Activated CD4-positive, alpha-beta T cell treated with anti-CD3 and anti-CD28 coated beads, Interleukin-2, amount 10 ng/mL, durations not matched to agents 24 days and 14 days (primary cell): Measurements from ENCODE around the gene CDH20. TPM values are rescaled to one million over a fixed set of nuclear protein-coding genes. Genes with fewer than 3 reads are reported as not detected.

ENCODE experiments used
- DNase-seq: peaks from one replicate; pipeline ENCODE4 v3.0.0; 2022
- H3K27ac Mint-ChIP-seq: one replicate; pipeline ENCODE4 v1.8.0; 2022; ENCODE audit warnings: mild to moderate bottlenecking, mixed read lengths
- H3K27me3 Mint-ChIP-seq: one replicate; pipeline ENCODE4 v1.8.0; 2022; ENCODE audit warnings: mixed read lengths
- H3K36me3 Mint-ChIP-seq: one replicate; pipeline ENCODE4 v1.8.0; 2022; ENCODE audit warnings: low read depth, mild to moderate bottlenecking, mixed read lengths
- H3K4me1 Mint-ChIP-seq: one replicate; pipeline ENCODE4 v1.8.0; 2021; ENCODE audit warnings: mixed read lengths
- H3K4me3 Mint-ChIP-seq: one replicate; pipeline ENCODE4 v1.8.0; 2022; ENCODE audit warnings: mild to moderate bottlenecking, moderate library complexity, mixed read lengths
- H3K9me3 Mint-ChIP-seq: one replicate; pipeline ENCODE4 v1.8.0; 2021; ENCODE audit warnings: mixed read lengths
- intact Hi-C: fragments of 100-400 bp; cut with micrococcal nuclease; formaldehyde crosslinking; loops from one replicate; pipeline ENCODE4 v1.15.1; 2023
- total RNA-seq: library from RNA; stranded (reverse); gene quantifications from 2 replicates; pipeline ENCODE4 v1.2.3, GENCODE V29; 2022

Gene CDH20
- 0.12 TPM in 1 of 2 replicates, not detected in the other for total RNA-seq

GRCh38 chr18:61333271-61333745 lies at the start of gene CDH20:
Gene CDH20 (plus strand): TSS chr18:61333430.
- Mint-ChIP-seq H3K27me3 (peaks cover 30% of the 10 kb centered on the region), H3K9me3 (no peaks in the 10 kb centered on the region), H3K27ac (no peak within 1 kb of the TSS), H3K4me3 (no peak within 1 kb of the TSS), H3K4me1 (no peaks in the 10 kb centered on the region), H3K36me3 (no peaks in the 10 kb centered on the region)
- intact Hi-C loops, result no loop called here
- no peak for DNase-seq

DNA sequence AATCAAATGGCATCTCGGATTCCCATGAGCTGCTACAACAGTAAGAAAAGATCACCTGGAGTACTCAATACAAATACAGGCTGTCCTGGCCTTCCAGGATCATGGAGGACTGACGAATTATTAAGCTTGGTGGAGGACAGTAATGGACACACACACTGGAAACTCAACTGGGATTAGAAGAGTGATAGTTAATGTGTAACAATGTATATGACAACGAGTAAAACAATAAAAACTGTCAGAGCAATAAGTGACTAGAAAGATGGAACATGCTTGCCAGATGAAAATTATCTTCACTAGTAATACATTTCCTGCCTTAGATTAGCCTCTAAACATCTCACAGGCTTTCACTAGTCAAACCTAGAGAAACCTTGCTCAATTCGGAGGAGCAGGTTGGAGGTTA lies 49.2 kb upstream of the CDH20 start:
- no peak overlapping the region for H3K4me3 Mint-ChIP-seq
- no peaks in the 10 kb centered on the region for H3K27me3 Mint-ChIP-seq
- no peaks in the 10 kb centered on the region for H3K9me3 Mint-ChIP-seq
- DNase-seq, result no peak
- no peaks in the 10 kb centered on the region for H3K4me1 Mint-ChIP-seq
- H3K36me3 Mint-ChIP-seq, result no peaks in the 10 kb centered on the region
- intact Hi-C loops, result no loop called here
- no peak overlapping the region for H3K27ac Mint-ChIP-seq

DNA sequence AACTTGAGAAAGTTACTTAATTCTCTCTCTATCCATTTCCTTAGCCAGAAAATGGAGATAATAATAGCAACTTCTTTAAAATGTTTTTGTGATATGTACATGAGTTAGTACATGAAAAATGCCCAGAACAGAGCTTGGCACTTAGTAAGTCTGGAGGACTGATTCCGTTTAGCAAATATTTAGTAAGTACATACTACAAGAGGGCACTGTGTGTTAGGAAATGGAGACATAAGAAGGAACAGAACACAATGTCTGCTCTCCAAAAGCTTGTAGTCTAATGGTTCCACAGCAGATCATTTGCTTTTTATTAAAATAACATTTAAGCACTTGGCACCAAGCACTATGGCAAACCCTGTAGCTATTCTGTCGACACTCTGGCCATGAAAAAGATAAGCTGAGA lies 47.5 kb upstream of the CDH20 start:
- Mint-ChIP-seq H3K36me3 (no peaks in the 10 kb centered on the region), H3K4me3 (no peak overlapping the region), H3K27me3 (no peaks in the 10 kb centered on the region), H3K4me1 (no peaks in the 10 kb centered on the region), H3K9me3 (no peaks in the 10 kb centered on the region), H3K27ac (no peak overlapping the region)
- DNase-seq, result no peak
- intact Hi-C loops, result no loop called here

- no peaks in the 10 kb centered on the region for H3K9me3 Mint-ChIP-seq
- intact Hi-C loops, result no loop called here
- H3K4me3 Mint-ChIP-seq, result no peak overlapping the region
- H3K27me3 Mint-ChIP-seq, result no peaks in the 10 kb centered on the region
- no peak for DNase-seq
- H3K4me1 Mint-ChIP-seq, result no peaks in the 10 kb centered on the region
- H3K27ac Mint-ChIP-seq, result no peak overlapping the region
- H3K36me3 Mint-ChIP-seq, result no peaks in the 10 kb centered on the region
Measured at GRCh38 chr18:61286867-61287266, 46.4 kb upstream of the CDH20 start.

DNA sequence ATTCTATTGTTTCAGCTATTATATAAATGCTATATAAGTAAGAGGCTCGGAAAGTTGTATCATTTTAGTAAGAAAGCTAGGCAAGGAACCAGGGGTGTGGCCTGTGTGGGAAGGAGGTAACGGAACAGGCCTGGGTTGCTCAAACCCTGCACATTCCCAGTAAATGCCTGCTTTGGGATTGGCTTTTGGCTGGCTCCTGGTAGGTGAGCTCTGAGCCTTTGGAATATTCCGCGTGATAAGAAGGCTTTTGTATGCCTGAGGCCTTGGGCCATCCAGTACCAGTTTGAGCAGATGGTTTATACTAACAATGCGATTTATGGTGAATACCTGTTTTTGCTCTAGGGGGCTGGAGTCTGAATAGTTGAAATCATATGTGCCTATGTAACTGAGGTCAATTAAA lies 42.6 kb upstream of the CDH20 start:
- H3K27me3 Mint-ChIP-seq, result no peaks in the 10 kb centered on the region
- DNase-seq, result no peak
- no peaks in the 10 kb centered on the region for H3K9me3 Mint-ChIP-seq
- intact Hi-C loops, result no loop called here
- H3K4me3 Mint-ChIP-seq, result no peak overlapping the region
- H3K27ac Mint-ChIP-seq, result no peak overlapping the region
- no peaks in the 10 kb centered on the region for H3K36me3 Mint-ChIP-seq
- H3K4me1 Mint-ChIP-seq, result no peaks in the 10 kb centered on the region

- no peak overlapping the region for H3K4me3 Mint-ChIP-seq
- DNase-seq, result no peak
- H3K36me3 Mint-ChIP-seq, result no peaks in the 10 kb centered on the region
- H3K27ac Mint-ChIP-seq, result no peak overlapping the region
- no peaks in the 10 kb centered on the region for H3K9me3 Mint-ChIP-seq
- H3K4me1 Mint-ChIP-seq, result no peaks in the 10 kb centered on the region
- intact Hi-C loops, result no loop called here
- no peaks in the 10 kb centered on the region for H3K27me3 Mint-ChIP-seq
Measured at GRCh38 chr18:61292280-61293035, 40.8 kb upstream of the CDH20 start.

DNA sequence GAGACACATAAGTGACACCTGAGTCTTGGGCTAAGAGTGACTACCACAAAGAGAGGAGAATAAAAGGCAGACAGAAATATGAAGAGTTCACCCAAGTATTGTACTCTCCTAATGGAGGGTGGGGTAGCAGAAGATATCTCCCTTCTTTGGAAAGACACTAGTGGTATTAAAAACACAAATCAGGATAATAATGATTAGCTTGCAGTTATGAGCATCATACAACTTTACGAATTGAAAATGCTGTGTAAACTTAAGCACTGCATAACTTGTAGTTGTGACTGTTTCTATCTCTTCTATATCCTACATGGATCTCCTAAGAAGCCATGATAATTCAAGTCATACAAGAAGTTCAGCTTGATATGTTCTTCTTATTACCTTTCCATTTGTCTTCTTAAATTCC lies 38.1 kb upstream of the CDH20 start:
- Mint-ChIP-seq H3K27ac (no peak overlapping the region), H3K27me3 (no peaks in the 10 kb centered on the region), H3K4me1 (no peaks in the 10 kb centered on the region), H3K4me3 (no peak overlapping the region), H3K9me3 (no peaks in the 10 kb centered on the region), H3K36me3 (no peaks in the 10 kb centered on the region)
- DNase-seq, result no peak
- intact Hi-C loops, result no loop called here

DNA sequence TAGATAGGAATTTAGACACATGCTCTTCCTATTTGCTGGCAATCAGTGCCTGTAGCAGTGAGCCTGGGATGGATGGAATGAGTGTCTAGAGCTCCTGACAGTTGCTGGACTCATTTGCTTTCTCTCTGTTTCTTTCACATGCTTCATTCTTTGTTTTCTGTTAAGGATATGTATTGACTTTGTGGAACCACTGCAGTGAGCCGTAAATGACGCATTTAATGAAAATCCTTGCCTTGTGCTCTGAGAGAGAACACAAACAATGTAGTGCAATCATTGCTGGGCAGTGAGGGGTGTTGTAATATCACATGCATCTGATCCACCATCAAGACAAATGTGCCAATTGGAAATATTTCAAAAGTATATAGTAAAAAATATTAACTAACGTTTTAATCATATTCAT lies 25.2 kb upstream of the CDH20 start:
- Mint-ChIP-seq H3K4me3 (no peak overlapping the region), H3K4me1 (no peaks in the 10 kb centered on the region), H3K9me3 (no peaks in the 10 kb centered on the region), H3K36me3 (no peaks in the 10 kb centered on the region), H3K27me3 (no peaks in the 10 kb centered on the region), H3K27ac (no peak overlapping the region)
- intact Hi-C loops, result no loop called here
- DNase-seq, result no peak

DNA sequence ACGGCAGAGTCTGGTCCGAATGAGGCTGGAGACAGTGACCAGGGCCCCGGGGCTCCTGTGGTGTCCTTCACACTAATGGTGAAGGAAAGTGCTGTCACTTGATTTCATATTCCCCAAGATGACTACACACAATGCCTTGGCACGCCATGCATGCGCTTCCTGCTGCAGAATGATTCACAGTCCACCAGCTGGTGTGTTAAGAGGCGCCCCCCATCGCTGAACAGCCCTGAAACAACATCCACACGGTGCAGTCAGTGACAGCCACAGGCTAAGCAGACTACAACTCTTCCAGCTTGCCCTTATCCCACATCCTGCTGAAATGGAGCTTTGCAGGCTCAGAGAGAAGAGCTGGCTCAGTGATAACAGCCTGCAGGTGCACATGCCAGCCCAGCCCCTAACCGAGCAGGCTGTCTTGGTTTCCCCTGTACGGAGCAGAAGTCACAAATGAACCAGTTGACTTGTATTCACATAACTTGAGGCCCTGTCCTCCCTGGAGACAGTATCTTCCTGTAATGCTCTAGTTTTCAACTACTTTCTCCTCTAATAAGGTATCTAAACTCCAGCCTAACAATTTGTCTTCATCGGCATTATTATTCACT lies 24.3 kb upstream of the CDH20 start:
- H3K4me1 Mint-ChIP-seq, result no peaks in the 10 kb centered on the region
- intact Hi-C loops, result no loop called here
- H3K27me3 Mint-ChIP-seq, result no peaks in the 10 kb centered on the region
- H3K36me3 Mint-ChIP-seq, result no peaks in the 10 kb centered on the region
- no peak for DNase-seq
- no peak overlapping the region for H3K27ac Mint-ChIP-seq
- no peaks in the 10 kb centered on the region for H3K9me3 Mint-ChIP-seq
- no peak overlapping the region for H3K4me3 Mint-ChIP-seq

- Mint-ChIP-seq H3K27me3 (no peaks in the 10 kb centered on the region), H3K4me1 (no peaks in the 10 kb centered on the region), H3K27ac (no peak overlapping the region), H3K9me3 (no peaks in the 10 kb centered on the region), H3K36me3 (no peaks in the 10 kb centered on the region), H3K4me3 (no peak overlapping the region)
- peak; percentile 82 for DNase-seq
- intact Hi-C loops, result loop anchor here (2.0 kb wide), 2 partner anchors 180 to 808 kb away; no protein-coding TSS in a partner anchor
Measured at GRCh38 chr18:61322265-61322873, 10.9 kb upstream of the CDH20 start.

DNA sequence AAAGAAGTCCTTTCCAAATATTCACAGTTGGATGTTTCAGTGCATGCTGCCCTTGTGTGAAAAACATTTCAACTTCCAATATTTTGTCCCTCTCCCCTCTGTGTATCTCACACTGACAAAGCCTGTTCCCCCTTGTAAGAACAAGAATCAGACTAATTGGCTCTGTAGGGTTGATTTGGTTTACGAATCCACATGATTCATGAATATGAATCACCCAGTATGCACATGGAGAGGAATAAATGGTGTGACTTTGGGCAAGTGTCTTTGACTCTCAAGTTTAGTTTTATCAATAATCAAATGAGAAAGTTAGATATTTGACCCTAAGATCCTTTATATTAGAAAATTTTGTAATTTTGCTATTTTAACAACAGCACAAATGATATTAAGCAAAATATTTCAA lies 9.3 kb upstream of the CDH20 start:
- DNase-seq, result no peak
- Mint-ChIP-seq H3K4me1 (no peaks in the 10 kb centered on the region), H3K4me3 (no peak overlapping the region), H3K27ac (no peak overlapping the region), H3K36me3 (no peaks in the 10 kb centered on the region), H3K9me3 (no peaks in the 10 kb centered on the region), H3K27me3 (no peaks in the 10 kb centered on the region)
- intact Hi-C loops, result loop anchor here (2.0 kb wide), 2 partner anchors 179 to 807 kb away; no protein-coding TSS in a partner anchor

DNA sequence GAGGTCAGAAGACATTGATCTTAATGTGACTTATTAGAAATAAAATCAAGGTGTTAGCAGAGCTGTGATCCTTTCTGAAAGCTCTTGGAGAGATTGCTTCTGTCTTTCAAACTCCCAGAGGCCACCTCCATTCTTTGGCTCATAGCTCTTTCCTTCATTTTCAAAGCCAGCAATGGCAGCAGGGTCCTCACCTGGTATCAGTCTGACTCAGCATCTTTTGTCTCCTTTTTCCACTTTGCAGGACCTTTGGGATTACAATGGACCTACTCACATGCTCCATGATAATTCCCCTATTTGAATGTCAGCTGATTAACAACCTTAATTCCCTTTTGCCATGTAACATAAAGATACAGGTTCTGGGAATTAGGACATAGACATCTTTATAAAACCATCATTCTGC lies 6.8 kb upstream of the CDH20 start:
- Mint-ChIP-seq H3K36me3 (no peaks in the 10 kb centered on the region), H3K27me3 (no peaks in the 10 kb centered on the region), H3K4me3 (no peak overlapping the region), H3K9me3 (no peaks in the 10 kb centered on the region), H3K4me1 (no peaks in the 10 kb centered on the region), H3K27ac (no peak overlapping the region)
- DNase-seq, result no peak
- intact Hi-C loops, result no loop called here

GRCh38 chr18:61329398-61329797 lies 3.8 kb upstream of the CDH20 start:
- Mint-ChIP-seq H3K4me3 (no peak overlapping the region), H3K36me3 (no peaks in the 10 kb centered on the region), H3K27me3 (peaks cover 13% of the 10 kb centered on the region), H3K4me1 (no peaks in the 10 kb centered on the region), H3K27ac (no peak overlapping the region), H3K9me3 (no peaks in the 10 kb centered on the region)
- no peak for DNase-seq
- intact Hi-C loops, result no loop called here

DNA sequence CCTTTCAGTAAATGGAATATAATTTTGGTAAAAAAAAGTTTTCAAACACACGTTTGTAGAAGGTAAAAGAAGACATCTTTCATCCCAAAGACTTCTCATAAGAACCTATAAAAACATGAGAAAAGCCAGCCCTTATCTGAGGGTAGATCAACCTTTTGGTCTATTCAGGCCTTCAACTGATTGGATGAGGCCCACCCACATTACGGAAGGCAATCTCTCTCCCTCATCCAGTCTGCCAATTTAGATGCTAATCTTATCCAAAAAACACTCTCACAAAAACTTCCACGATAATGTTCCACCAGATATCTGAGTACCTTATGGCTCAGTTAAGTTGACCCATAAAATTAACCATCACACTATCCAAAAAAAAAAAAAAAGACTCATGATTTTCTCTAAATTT lies 2.2 kb upstream of the CDH20 start:
- no peak for DNase-seq
- Mint-ChIP-seq H3K27ac (no peak overlapping the region), H3K4me1 (no peaks in the 10 kb centered on the region), H3K9me3 (no peaks in the 10 kb centered on the region), H3K36me3 (no peaks in the 10 kb centered on the region), H3K4me3 (no peak overlapping the region), H3K27me3 (peaks cover 28% of the 10 kb centered on the region)
- intact Hi-C loops, result no loop called here
